Activated naive CD4-positive, alpha-beta T cell treated with anti-CD3 and anti-CD28 coated beads, Interleukin-2, amount 50 U/mL, for 16 hours (primary cell): ENCODE data around the gene RAD23A.
"Not testable (repeated sequence)": the region's sequence is repeated elsewhere in the genome, so short reads cannot be mapped to it uniquely, and the experiment has no call there.

Experiments
- DNase-seq: peaks from one replicate; pipeline ENCODE4 v3.0.0-alpha.2; 2020

The RAD23A gene

DNA sequence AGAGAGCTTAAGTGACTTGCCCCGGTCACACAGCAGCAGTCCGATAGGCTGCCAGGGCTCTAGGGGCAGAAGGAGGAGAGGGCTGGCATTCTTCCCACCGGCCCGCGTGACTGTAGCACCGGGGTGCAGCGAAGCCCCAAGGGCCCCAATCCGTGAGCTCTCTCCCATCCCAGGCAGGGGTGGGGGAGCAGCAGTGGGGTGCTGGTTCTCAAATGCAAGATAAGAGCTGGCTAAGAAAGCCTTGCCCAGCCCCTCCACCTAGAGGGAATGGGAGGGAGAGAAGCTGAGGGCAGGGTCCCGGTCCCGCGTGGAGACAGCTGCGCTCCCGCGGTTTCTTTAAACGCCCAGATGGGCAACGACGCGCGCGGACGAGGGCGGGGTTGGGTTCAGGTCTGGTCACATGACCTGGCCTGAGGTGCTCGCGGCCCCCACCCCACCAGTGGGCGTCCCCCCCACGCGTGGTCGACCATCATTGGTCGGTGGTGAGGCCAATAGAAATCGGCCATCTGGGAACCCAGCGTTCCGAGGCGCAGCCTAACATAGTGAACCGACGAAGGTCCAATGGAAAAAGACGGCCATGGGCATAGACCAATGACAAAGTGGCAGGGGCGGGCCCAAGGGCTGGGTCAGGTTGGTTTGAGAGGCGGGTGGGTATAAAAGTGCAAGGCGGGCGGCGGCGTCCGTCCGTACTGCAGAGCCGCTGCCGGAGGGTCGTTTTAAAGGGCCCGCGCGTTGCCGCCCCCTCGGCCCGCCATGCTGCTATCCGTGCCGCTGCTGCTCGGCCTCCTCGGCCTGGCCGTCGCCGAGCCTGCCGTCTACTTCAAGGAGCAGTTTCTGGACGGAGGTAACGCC lies 7.5 kb upstream of the RAD23A start, which contains the start of gene CALR:
CALR (plus strand) TSS at position 683 of the 852 bp plus-strand sequence; CDS start at position 754, 71 bp downstream.
- peak; percentile 99 for DNase-seq

GRCh38 chr19:12938779-12939601 lies 6.7 kb upstream of the RAD23A start:
- DNase-seq = peak; percentile 45

DNA sequence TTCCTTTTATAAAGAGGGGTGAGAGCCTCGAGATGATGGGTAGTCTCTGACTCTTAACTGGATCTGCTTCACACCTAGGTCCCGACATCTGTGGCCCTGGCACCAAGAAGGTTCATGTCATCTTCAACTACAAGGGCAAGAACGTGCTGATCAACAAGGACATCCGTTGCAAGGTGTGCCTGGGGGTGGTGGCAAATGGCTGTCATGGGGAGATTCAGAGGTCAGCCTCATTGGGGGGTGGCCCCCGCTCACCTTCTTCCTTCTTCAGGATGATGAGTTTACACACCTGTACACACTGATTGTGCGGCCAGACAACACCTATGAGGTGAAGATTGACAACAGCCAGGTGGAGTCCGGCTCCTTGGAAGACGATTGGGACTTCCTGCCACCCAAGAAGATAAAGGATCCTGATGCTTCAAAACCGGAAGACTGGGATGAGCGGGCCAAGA lies 5.7 kb upstream of the RAD23A start:
- DNase-seq = no peak

GRCh38 chr19:12940897-12941296 lies 4.8 kb upstream of the RAD23A start:
- DNase-seq = no peak

GRCh38 chr19:12943437-12944044 lies 2.1 kb upstream of the RAD23A start:
- no peak for DNase-seq

DNA sequence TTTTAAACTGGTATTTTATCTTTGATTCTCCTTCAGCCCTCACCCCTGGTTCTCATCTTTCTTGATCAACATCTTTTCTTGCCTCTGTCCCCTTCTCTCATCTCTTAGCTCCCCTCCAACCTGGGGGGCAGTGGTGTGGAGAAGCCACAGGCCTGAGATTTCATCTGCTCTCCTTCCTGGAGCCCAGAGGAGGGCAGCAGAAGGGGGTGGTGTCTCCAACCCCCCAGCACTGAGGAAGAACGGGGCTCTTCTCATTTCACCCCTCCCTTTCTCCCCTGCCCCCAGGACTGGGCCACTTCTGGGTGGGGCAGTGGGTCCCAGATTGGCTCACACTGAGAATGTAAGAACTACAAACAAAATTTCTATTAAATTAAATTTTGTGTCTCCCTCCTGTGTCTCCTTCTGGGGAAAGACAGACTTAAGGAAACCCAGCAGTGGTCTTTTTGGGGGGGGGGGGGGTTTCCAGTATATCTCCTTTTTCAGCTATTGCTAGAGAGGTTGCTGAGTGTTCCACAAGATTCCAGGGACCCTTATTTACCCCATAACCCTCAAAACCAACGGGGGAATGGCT lies 1.5 kb upstream of the RAD23A start:
- no peak for DNase-seq

- DNase-seq = peak; percentile 65
Observed at GRCh38 chr19:12946092-12946721, 545 bp downstream of the RAD23A start.

- DNase-seq = no peak
Observed at GRCh38 chr19:12946731-12947496, 1.3 kb downstream of the RAD23A start.

DNA sequence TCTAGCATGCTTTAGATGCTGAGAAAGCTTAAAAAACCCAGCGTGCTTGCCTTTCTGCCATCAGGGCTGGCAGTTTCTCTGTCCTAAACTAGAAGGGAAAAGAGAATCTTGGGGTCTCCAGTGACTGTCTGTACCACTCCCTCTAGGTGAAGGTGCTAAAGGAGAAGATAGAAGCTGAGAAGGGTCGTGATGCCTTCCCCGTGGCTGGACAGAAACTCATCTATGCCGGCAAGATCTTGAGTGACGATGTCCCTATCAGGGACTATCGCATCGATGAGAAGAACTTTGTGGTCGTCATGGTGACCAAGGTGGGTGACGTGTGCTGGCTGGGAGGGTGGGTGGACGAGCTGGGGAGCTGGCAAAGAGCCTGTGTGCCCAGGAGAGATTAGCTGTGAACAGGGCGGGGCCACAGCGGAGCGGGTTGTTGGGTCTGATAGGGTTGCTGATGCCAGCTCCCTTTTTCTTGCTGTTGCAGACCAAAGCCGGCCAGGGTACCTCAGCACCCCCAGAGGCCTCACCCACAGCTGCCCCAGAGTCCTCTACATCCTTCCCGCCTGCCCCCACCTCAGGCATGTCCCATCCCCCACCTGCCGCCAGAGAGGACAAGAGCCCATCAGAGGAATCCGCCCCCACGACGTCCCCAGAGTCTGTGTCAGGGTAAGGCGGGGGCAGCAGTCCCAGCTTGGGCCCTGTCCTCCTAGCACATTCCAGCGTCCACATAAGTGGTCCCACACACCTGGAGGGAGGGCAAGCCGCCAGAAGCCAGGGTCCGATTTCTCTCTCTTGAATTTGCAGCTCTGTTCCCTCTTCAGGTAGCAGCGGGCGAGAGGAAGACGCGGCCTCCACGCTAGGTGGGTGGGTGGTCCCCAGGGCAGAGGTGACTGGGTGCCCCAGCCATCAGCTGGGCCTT lies 2.3 kb downstream of the RAD23A start:
- DNase-seq = no peak

- DNase-seq = no peak
Observed at GRCh38 chr19:12948612-12949362, 3.1 kb downstream of the RAD23A start.

- no peak for DNase-seq
Observed at GRCh38 chr19:12949363-12950283, 4.0 kb downstream of the RAD23A start.

DNA sequence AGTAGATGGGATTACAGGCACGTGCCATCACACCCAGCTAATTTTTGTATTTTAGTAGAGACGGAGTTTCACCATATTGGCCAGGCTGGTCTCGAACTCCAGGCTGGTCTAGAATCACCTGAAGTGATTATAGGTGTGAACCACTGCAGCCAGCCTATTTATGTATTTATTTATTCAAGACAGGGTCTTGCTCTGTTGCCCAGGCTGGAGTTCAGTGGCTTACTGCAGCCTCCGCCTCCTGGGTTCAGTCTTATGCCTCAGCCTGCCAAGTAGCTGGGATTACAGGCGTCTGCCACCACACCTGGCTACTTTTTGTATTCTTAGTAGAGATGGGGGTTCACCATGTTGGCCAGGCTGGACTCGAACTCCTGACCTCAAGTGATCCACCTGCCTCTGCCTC lies 6.4 kb downstream of the RAD23A start:
- not testable (repeated sequence) for DNase-seq

DNA sequence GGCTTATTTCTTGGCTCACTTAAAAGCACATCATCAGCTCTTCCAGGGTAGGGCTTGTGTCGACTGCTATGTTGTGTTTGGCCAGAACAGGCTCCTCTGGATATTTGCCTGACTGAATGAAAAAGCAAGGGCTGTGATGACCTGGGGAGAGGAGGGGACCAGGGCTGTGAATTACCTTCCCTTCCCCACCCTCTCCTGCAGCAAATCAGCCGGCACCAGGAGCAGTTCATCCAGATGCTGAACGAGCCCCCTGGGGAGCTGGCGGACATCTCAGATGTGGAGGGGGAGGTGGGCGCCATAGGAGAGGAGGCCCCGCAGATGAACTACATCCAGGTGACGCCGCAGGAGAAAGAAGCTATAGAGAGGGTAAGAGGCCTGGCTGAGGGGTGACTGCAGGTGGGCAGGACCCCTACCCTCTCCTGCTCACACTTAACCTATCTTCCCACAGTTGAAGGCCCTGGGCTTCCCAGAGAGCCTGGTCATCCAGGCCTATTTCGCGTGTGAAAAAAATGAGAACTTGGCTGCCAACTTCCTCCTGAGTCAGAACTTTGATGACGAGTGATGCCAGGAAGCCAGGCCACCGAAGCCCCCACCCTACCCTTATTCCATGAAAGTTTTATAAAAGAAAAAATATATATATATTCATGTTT lies 7.0 kb downstream of the RAD23A start:
- no peak for DNase-seq

GRCh38 chr19:12953138-12953798 lies 7.6 kb downstream of the RAD23A start:
- DNase-seq = no peak

DNA sequence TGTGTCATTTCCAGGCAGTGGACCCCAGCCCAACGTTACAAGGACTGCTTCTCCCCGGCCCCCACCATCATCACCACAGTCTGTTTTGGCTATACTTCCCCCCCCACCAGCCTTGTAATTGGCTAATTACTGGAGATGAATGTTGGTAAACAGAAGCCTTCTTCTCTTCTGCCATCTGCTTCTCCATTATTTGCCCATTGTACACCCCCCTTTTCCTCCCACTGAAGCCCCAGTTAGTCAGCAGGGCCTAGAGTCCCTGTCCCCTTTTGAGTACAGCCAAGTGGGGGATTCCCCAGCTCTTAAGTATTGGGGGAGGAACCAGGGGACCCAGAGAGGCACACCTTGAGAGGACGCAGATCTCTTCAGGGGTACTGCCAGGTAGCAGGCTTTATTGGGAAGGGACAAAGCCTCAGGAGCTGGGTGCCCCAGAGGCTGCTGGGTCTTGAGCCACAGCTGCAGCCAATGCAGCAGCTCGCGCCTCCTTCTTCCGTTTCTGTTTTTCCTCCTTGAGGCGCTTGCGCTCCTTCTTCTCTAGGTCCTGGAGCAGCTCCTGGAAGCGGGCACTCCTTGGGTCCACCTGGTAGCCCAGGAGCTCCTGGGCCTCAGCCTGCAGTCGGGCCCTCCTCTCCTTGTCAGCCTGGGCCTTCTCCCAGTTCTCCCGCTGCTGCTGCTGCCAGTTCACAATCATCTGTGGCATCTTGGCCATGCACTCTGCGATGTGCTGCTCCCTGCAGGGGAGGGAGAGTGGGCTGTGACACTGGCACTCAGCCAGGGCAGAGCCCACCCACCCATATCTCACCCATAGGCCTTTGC lies 8.3 kb downstream of the RAD23A start:
- DNase-seq = no peak

DNA sequence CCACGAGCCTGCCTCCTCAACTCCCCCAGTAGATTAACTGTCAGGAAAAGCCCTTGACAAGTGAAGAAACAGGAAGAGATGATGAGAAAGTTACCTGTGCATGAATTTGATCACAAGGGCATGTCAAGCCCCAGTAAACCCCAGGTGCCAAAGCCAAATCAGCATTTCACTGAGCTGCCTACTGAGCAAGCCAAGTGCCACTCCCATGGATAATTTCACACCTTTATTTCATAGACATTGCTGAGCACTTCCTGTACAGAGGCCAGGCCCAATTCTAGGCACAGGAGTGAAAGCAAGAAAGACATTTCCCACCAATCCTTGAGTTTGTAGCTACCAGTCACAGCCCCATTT lies 8.9 kb downstream of the RAD23A start:
- no peak for DNase-seq

DNA sequence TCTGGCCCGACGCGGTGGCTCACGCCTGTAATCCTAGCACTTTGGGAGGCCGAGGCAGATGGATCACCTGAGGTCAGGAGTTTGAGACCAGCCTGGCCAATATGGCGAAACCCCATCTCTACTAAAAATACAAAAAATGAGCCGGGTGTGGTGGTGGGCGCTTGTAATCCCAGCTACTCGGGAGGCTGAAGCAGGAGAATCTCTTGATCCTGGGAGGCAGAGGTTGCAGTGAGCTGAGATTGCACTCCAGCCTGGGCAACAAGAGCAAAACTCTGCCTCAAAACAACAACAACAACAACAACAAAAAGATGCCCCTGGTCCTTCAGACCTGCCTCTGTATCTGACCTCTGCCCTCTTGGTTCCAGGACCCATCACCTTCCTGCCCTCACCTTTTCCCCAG lies 9.9 kb downstream of the RAD23A start:
- DNase-seq = not testable (repeated sequence)
